NB4 (cell line): ENCODE data around the gene PCP4L1.

Source experiments
- DNase-seq: peaks from one replicate; pipeline ENCODE4 v3.0.0; 2010; ENCODE audit warnings: low read depth
- H3K4me3 ChIP-seq: one replicate; pipeline ENCODE4 v1.5.1; 2011; ENCODE audit warnings: mild to moderate bottlenecking, low read depth, low read length, moderate library complexity
- CTCF ChIP-seq: IDR thresholded peaks from one replicate; pipeline ENCODE4 v1.5.1; 2012; ENCODE audit warnings: low read depth, low read length
- MAX ChIP-seq: IDR thresholded peaks from 2 replicates; pipeline ENCODE4 v1.6.1; 2011; ENCODE audit warnings: low read depth, low read length
- MYC ChIP-seq: IDR thresholded peaks from 2 replicates; pipeline ENCODE4 v1.6.1; 2011; ENCODE audit warnings: low read depth, low read length
- POLR2A ChIP-seq: IDR thresholded peaks from 2 replicates; pipeline ENCODE4 v1.6.1; 2011; ENCODE audit warnings: mild to moderate bottlenecking; ENCODE audit not compliant: insufficient read length; ENCODE audit errors: extremely low read depth

The PCP4L1 gene

GRCh38 chr1:161259345-161259702, 779 bp downstream of the PCP4L1 start:
- H3K4me3 ChIP-seq, result no peak overlapping the region
- DNase-seq, result no peak
- TF ChIP-seq POLR2A (no peak), MAX (no peak), CTCF (no peak)

GRCh38 chr1:161259765-161260164, 1.2 kb downstream of the PCP4L1 start:
- TF ChIP-seq POLR2A (no peak), CTCF (no peak), MAX (no peak), MYC (no peak)
- H3K4me3 ChIP-seq, result no peak overlapping the region
- no peak for DNase-seq

GRCh38 chr1:161260376-161261260, 2.1 kb downstream of the PCP4L1 start:
- no peak overlapping the region for H3K4me3 ChIP-seq
- no peak for DNase-seq
- no peak for TF ChIP-seq MAX
- no peak for TF ChIP-seq POLR2A
- no peak for TF ChIP-seq MYC
- TF ChIP-seq CTCF, result no peak

GRCh38 chr1:161261261-161262235, 3.0 kb downstream of the PCP4L1 start:
- no peak for DNase-seq
- no peak for TF ChIP-seq MYC
- no peak for TF ChIP-seq MAX
- TF ChIP-seq POLR2A, result no peak
- TF ChIP-seq CTCF, result no peak
- no peak overlapping the region for H3K4me3 ChIP-seq

GRCh38 chr1:161265305-161265704, 6.8 kb downstream of the PCP4L1 start:
- H3K4me3 ChIP-seq, result no peak overlapping the region
- TF ChIP-seq MAX (no peak), CTCF (no peak), POLR2A (no peak)
- DNase-seq, result no peak
